ENCODE results near the gene MEA1.

Gene MEA1

DNA sequence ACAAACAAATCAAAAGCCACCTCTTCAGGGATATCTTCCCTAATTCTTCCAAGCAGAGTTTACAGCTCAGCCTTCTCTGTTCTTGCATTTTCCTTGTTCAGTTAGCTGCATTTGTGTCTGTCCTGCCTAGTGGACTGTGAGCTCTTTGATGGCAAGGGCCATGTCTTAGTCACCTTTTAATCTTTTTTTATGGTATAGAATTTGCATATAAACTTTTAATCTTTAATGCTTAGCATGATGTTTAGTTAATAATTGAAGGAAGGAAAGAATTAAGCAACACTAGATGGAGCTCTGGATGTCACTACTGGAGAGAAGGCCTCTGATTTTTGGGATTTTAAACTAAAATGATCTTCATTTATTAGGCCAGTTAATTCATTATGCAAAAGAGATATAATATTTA, 17.2 kb downstream of the MEA1 start:
- ATAC-seq (ENCODE audit: low read depth) (no peak), DNase-seq (ENCODE audit: low spot score) (no peak)
- H3K4me1 ChIP-seq (ENCODE audit: insufficient read depth, poor library complexity, severe bottlenecking): no peaks in the 10 kb centered on the region
- H3K36me3 ChIP-seq (ENCODE audit: low read depth): peaks cover 13% of the 10 kb centered on the region
- no peak overlapping the region for H3K4me3 ChIP-seq (ENCODE audit: severe bottlenecking)
- peak; percentile 23 for TF ChIP-seq CTCF (IDR thresholded peaks at IDR 0.05; ENCODE audit: poor library complexity, severe bottlenecking)
- no peak overlapping the region for H3K27ac ChIP-seq (ENCODE audit: poor library complexity, severe bottlenecking)
- no peaks in the 10 kb centered on the region for H3K27me3 ChIP-seq (ENCODE audit: insufficient read depth, poor library complexity, severe bottlenecking)
- no peaks in the 10 kb centered on the region for H3K9me3 ChIP-seq (ENCODE audit: severe bottlenecking)

GRCh38 chr6:42993445-42993844, 20.3 kb downstream of the MEA1 start:
- H3K4me1 ChIP-seq (ENCODE audit: insufficient read depth, poor library complexity, severe bottlenecking): no peaks in the 10 kb centered on the region
- no peak overlapping the region for H3K4me3 ChIP-seq (ENCODE audit: severe bottlenecking)
- no peaks in the 10 kb centered on the region for H3K9me3 ChIP-seq (ENCODE audit: severe bottlenecking)
- H3K36me3 ChIP-seq (ENCODE audit: low read depth): peaks cover 25% of the 10 kb centered on the region
- H3K27ac ChIP-seq (ENCODE audit: poor library complexity, severe bottlenecking): no peak overlapping the region
- ATAC-seq (ENCODE audit: low read depth) (no peak), DNase-seq (ENCODE audit: low spot score) (no peak)
- no peaks in the 10 kb centered on the region for H3K27me3 ChIP-seq (ENCODE audit: insufficient read depth, poor library complexity, severe bottlenecking)
- TF ChIP-seq CTCF (IDR thresholded peaks at IDR 0.05; ENCODE audit: poor library complexity, severe bottlenecking): no peak

- H3K4me3 ChIP-seq (ENCODE audit: severe bottlenecking): no peak overlapping the region
- ATAC-seq (ENCODE audit: low read depth) (no peak), DNase-seq (ENCODE audit: low spot score) (no peak)
- no peak for TF ChIP-seq CTCF (IDR thresholded peaks at IDR 0.05; ENCODE audit: poor library complexity, severe bottlenecking)
- H3K4me1 ChIP-seq (ENCODE audit: insufficient read depth, poor library complexity, severe bottlenecking): peaks cover 4% of the 10 kb centered on the region
- H3K9me3 ChIP-seq (ENCODE audit: severe bottlenecking): no peaks in the 10 kb centered on the region
- H3K27me3 ChIP-seq (ENCODE audit: insufficient read depth, poor library complexity, severe bottlenecking): no peaks in the 10 kb centered on the region
- H3K36me3 ChIP-seq (ENCODE audit: low read depth): peaks cover 35% of the 10 kb centered on the region
- no peak overlapping the region for H3K27ac ChIP-seq (ENCODE audit: poor library complexity, severe bottlenecking)
Measured at GRCh38 chr6:42989923-42990322, 23.8 kb downstream of the MEA1 start.

- Histone ChIP-seq H3K4me3 (ENCODE audit: severe bottlenecking) (no peak overlapping the region), H3K27ac (ENCODE audit: poor library complexity, severe bottlenecking) (no peak overlapping the region), H3K36me3 (ENCODE audit: low read depth) (peaks cover 35% of the 10 kb centered on the region), H3K4me1 (ENCODE audit: insufficient read depth, poor library complexity, severe bottlenecking) (peaks cover 4% of the 10 kb centered on the region), H3K9me3 (ENCODE audit: severe bottlenecking) (no peaks in the 10 kb centered on the region), H3K27me3 (ENCODE audit: insufficient read depth, poor library complexity, severe bottlenecking) (no peaks in the 10 kb centered on the region)
- ATAC-seq (ENCODE audit: low read depth) (no peak), DNase-seq (ENCODE audit: low spot score) (no peak)
- TF ChIP-seq CTCF (IDR thresholded peaks at IDR 0.05; ENCODE audit: poor library complexity, severe bottlenecking): no peak
Measured at GRCh38 chr6:42988486-42989020, 25.2 kb downstream of the MEA1 start.

DNA sequence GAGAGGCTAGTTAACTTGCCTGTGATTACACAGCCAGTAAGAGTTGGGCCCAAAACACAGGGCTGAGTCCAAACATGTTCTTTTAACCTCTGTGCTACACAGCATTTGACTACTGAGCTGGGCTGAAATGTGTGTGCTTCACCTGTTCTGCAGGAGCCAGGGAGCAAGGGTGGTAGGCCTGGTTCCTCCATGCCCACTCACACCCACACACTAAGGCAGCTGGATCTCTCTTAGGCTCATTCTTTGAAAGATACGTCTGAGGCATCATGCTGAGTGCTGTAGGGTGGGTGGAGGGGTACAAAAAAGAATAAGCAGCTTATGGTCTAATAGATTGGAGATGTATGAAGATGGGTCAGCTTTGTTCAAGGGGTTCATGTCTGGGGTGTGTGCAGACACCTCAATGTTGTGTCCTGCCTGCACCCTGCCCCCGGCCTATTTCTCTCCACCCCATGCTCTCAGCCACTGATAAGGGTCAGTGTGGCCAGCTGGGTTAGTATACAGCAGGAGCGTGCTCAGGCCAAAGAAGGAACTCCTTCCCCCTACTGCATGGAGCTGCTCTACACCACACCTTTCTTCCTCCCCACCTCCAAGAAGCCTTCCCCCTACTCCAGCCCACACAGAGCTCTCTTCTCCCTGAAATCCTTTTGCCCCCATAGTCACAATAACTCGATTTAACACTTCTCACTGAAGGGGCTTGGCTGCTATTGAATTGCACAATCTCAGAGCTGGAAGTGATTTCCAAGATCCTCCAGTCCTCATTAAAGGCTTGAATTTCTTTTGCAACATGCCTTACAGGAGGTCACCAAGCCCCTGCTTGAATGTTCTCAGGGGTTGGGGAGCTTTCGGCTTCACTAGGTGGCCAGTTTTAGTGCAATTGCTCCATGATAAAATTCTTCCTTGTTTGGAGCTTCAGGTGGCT, 26.0 kb downstream of the MEA1 start:
- Histone ChIP-seq H3K27ac (ENCODE audit: poor library complexity, severe bottlenecking) (no peak overlapping the region), H3K4me3 (ENCODE audit: severe bottlenecking) (no peak overlapping the region), H3K4me1 (ENCODE audit: insufficient read depth, poor library complexity, severe bottlenecking) (peaks cover 4% of the 10 kb centered on the region), H3K27me3 (ENCODE audit: insufficient read depth, poor library complexity, severe bottlenecking) (no peaks in the 10 kb centered on the region), H3K9me3 (ENCODE audit: severe bottlenecking) (no peaks in the 10 kb centered on the region), H3K36me3 (ENCODE audit: low read depth) (peaks cover 35% of the 10 kb centered on the region)
- DNase-seq (ENCODE audit: low spot score) (no peak), ATAC-seq (ENCODE audit: low read depth) (no peak)
- no peak for TF ChIP-seq CTCF (IDR thresholded peaks at IDR 0.05; ENCODE audit: poor library complexity, severe bottlenecking)

Measured in RWPE2 (cell line).